HG02970 (cell line): ENCODE data around the gene HBP1.
"Not testable (repeated sequence)": the region's sequence is repeated elsewhere in the genome, so short reads cannot be mapped to it uniquely, and the experiment has no call there.

Source experiments
- ATAC-seq: cut with Tn5 transposase; IDR thresholded peaks from one replicate; pipeline ENCODE4 v1.9.1; 2021; ENCODE audit warnings: mild to moderate bottlenecking, moderate library complexity, moderate number of reproducible peaks; ENCODE audit not compliant: unreplicated experiment, low FRiP score

Gene HBP1

DNA sequence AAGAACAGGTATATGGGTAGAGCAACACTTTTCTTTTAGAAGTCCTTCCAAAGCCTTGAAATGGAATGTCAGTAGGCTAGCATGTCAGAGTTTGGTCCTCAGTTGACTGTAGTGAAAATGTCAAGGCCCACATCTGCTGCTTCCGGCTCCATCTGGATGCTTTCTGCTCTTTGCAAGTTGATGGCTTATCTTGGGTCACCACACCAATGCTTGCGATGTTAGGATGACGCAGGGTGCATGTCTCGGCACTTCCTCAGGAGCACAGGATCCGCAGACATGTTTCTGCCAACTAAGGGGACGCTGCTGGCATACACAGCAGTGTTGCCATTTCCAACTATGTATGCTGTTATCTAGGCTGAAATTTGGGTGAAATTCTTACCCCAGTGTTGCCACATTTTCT is 14.0 kb upstream of the HBP1 start:
- ATAC-seq, result no peak

DNA sequence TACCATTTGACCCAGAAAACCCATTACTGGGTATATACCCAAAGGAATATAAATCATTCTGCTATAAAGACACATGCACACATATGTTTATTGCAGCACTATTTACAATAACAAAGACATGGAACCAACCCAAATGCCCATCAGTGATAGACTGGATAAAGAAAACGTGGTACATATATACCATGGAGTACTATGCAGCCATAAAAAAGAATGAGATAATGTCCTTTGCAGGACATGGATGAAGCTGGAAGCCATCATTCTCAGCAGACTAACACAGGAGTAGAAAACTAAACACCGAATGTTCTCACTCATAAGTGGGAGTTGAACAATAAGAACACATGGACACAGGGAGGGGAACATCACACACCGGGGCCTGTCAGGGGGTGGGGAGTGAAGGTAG is 13.1 kb upstream of the HBP1 start:
- not testable (repeated sequence) for ATAC-seq

DNA sequence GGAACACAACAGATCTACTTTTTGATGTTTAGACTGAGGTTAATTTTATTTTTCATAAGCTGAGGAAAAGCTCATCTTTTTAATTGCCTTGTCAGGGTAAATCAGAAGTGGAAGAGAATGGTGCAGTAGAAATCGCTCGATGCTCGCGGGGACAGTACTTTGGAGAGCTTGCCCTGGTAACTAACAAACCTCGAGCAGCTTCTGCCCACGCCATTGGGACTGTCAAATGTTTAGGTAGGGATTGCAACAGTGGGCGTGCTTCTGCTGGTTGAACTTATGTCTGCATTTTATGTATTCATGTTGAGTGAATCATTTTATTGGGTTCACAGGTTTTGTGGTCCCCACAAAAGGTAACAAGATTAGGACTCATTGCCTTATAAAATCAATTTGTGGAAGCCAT is 11.7 kb upstream of the HBP1 start:
- no peak for ATAC-seq

DNA sequence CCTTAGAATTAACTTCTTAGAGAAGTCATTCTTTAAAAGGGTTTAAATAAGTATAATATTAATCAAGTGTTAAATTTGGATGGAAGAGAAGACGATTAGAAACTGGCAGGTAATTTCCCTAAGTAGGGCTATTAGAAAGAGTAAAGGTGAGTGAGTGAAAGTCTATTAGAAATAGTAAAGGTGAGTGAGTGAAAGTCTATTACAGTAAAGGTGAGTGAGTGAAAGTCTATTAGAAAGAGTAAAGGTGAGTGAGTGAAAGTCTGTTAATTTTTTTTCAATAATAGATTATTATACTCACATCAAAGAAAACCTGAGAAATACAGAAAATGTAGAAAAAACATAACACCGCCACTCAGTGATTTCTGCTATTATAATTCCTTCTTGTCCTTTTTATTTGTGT is 10.8 kb upstream of the HBP1 start:
- ATAC-seq, result no peak

DNA sequence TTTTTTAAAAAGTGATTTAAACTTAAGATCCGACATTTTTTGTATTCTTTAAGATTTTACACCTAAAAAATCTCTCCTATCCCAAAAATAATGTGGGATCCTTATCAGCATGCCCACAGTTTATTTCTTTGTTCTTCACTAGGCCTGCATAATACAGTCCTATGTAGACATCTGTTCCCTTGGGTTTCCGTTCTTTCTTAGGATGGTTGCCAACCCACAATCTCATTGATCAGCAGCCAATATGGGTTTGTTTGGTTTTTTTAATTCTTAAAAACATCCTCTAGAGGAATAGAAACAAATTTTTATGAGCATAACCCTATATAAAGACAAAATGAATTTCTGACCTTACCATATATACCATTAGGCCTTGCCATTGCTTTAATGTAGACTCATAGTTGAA is 8.4 kb upstream of the HBP1 start:
- no peak for ATAC-seq

DNA sequence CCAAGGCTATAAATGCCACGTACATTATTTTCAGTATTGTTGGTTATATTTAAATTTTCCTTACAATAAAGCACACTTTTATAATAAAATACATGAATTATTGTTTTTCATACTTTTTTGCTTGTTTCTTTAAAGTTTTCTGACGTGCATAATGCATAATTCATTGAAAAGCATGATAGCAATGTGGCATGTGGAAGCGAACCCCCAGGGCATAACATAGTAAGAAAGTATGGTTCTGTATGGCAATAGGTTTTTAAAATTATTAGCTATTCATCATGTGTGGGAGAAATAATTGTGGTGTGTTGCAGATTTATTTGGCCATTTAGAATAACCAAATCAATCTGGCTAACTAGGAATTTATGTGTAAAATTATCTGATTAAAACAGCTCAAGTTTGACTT is 7.4 kb upstream of the HBP1 start:
- no peak for ATAC-seq

DNA sequence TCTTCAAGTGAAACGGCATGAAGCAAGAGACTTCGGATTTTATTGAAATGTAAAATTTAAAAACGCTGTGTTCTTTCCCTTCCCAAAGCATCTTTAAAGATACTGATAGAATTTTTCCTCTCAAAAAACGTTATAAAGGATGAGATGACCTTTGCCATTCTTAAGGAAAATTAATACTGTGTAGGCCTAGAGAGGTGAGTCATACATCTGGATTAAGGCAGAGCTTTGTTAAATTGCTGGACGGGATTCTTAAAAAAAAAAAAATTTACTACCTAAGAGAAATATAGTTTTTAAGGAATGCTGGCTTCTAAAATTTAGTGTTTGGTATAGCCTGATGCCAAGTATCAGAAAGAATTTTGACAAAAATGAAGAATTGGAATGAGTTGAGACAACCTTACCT is 6.3 kb upstream of the HBP1 start:
- ATAC-seq, result no peak

DNA sequence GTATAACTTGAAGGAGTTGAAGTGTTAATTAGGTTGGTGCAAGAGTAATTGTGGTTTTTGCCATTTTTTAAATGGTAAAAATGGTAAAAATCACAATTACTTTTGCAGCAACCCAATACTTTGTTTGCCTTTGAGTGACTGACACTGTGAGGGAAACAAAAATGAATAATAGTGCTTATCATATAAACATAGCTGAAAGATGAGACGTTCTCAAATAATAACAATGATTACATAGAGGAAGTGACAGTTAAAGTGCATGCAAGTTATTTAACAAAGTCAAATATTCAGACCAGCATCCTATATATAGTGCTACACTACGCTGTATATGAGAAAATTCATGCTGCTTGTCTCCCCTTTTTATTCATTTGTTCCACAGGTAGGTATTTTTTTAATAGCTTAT is 4.7 kb upstream of the HBP1 start:
- no peak for ATAC-seq

DNA sequence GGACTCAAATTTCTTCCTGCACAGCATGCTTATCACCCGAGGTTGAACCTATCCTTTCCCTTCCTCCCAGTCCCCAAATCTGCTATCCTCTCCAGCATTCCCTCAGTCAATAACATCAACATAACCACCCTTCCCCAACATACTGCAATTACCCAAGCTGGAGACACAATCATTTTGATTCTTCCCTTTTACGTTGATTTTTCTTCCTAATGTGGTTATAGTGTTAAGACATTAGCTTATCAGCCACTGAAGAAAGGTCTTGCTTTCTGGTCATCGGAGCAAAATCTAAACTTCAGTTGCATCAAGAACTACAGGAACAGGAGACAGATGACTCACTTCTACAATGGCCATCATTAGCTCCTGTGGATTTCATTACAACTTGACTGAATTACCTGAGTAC is 3.5 kb upstream of the HBP1 start:
- no peak for ATAC-seq

DNA sequence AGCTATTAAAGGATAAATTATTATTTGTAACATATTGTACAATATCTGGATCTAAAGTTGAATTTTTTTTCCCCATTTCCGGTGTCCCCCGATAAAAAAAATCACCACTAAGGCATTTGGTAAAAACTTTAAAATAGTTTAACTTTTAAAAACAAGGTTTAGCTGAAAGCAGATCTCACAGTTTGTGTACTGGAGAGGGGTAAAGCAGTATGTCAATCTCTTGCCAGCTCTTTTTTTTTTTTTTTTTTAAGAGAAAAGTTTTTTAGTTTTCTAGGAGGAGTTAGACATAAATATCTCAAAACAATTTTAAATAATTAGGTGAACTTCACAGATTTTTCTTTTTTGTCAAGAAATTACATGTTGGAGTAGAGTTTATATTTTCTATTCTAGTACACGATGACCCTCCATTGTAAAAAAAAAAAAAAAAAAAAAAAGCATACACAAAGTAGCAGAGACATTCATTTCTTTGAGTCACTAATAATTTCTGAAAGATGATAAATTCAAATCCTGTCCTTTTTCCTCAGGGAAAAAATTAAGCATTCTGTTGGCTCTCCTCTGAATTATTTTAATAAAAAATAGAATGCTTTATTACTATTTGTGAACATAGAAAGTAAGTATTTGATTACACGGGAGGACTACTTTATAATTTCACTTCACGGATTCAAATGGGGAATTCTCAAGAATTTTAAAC is 1.9 kb upstream of the HBP1 start:
- ATAC-seq, result no peak

DNA sequence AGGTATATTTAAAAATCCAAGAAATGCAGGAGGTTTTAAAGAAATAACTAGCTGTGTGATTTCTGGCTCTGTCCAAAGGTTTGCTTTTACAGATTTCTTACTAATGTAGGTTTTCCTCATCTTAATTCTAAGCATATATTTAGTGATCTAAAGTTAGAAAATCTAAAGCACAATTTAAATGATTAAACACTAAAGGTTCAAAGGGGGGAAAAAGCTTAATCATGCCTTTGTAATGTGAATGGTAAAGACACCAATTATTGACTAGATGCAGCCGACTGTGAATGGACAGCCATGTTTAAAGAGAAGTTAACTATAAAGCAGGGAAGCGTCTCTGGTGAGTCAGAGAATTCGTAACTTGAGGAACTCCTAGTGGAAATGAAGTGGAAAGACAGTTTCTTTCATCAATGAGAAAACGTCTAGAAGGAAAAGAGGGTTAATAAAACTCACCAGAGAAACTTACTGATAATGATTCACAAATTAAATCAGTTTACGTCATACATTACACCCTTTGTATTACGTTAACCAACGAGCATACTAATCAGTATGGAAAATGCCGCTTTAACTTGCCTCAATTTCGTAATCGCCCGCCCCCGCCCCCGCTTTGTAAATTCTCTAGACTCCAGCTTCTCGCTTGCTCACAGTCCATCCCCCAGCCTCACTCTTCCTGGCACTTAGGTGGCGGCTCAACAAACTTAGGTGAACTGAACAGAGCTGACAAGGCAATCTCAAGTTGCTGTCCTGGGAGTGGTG is 1.1 kb upstream of the HBP1 start:
- ATAC-seq, result no peak

DNA sequence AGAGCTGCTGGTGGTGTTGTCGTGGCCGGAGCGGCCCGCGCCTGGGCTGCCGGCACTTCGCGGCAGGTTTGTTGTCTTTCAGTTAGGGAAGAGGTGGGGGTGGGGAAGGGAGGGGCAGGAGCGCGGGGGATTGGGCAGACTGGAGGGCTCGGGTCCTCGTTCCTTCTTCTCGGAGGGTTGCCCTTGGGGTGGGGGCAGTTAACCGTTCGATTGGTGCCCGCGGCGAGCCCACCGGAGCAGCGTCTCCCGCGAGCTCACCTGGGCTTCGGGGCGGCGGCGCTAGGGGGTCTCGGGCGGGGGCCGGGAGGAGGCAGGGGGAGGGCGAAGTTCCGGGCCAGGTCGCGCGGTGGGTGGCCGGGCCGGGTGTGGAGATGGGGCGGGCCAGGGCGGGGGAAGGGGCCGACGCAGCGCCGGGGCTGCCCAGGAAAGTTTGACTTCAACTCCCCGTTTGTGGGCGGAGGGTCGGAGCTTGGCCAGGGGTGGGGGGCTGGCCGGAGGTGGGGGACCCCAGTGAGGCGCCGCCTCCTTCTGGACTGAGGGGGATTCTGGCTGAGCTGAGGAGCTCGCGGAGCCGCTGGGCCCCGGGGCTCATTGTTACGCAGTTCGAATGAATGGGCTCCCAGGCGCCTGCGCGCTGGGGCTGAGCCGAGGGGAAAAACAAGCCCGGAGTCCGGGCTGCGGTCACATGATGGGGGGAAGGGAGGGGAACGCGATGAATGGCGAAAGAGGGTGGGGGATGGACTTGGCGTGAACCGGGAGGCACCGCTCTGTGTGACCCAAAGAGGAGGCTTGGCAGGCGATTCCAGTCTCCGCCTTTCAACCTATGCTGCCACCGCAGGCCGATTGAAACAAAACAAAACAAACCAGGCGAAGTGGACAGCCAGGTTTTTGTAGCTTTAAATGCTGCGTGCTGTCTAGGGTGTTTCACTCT is 582 bp downstream of the HBP1 start:
- ATAC-seq, result peak; percentile 29

DNA sequence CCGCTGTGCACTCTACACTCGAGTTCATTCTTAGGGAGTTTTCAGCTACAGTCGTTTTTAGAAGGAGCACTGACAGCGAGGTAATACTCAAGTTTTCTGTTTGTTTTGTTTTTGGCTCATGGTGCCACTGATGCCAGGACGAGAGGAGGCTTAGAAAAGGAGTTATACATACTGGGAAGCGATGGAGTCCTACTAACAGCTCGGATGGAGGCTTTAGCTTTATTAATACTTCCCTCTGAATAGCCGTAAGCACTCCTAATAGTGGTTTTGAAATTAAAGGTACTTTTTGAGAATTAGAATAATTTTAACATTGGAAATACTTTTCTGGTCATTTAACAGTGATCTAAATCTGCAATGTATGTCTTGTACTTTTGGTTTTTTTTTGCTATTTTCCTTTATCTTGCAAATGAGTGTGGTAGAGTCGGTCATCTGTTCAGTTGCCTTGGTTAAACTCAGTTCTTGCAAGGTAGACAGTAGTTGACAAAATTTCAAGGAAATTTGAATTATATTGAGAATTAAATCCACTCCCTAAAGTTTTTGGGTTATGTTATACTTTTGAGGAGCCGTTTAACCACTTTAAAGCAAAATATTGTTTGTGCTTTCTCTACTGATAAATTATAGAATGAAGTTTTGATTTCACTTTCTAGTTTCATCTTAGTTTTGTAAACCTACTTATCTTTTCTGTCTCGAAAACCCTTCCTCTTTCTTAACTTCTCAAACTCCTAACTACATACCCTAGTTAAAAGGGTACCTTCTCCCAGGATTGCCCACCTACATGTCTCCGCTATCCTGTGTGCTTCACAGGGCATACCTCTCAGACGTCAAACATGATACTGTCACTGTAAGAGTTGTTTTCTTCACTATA is 1.5 kb downstream of the HBP1 start:
- no peak for ATAC-seq

DNA sequence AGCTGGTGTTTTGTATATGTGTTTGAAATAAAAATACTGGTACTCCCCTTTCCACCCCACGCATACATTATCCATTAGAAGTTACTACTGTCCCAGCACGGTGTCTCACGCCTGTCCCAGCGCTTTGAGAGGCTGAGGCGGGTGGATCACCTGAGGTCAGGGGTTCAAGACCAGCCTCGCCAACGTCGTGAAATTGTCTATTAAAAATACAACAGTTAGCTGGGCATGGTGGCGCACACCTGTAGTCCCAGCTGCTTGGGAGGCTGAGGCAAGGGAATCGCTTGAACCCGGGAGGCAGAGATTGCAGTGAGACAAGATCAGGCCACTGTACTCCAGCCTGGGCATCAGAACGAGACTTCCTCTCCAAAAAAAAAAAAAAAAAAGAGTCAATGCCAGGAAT is 2.7 kb downstream of the HBP1 start:
- no peak for ATAC-seq

DNA sequence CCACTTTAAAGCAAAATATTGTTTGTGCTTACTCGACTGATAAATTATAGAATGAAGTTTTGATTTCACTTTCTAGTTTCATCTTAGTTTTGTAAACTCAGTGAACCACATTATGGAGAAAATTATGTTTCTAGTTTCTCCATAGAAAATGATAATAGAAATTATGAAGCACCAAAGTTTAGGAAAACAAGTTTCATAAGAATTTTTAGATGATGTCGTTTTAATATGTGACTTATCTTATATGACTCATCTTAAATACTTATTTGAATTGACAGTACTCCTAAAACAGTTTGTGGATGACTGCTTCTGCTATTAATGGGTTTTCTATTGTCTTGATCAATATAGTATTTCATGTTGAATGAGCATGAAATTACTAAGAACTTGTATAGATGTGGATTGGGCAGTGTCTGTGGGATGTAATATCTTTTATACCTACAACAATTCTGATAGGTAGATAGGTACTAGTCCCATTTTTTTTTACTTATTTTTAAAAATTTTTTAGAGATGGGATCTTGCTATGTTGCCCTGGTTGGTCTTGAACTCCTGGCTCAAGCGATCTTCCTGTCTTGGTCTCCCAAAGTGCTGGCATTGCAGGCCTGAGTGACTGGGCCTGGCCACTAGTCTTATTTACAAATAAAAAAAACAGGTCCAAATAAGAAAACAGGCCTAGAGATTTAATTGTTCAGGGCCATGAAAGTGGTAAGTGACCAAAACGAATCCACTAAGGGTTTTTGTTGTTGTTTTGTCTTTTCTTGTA is 3.7 kb downstream of the HBP1 start:
- no peak for ATAC-seq

DNA sequence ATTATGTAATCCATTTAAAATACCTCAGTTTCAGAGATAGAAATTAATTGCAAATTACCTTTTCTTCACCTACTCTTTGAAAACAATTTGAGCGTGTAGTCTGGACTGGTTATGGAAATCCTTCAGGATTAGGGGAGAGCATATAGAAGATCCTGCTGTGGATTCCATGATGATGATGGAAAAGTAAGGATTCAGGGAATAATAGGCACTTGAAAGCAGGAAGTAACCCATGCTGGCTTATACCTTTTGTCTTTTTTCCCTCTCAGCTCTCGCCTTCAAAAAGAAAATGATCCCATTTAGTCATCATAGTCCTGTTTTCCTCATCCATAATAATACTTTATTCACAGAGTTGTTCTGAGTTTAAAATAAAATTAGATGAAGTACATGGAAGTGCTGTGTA is 4.4 kb downstream of the HBP1 start:
- no peak for ATAC-seq

DNA sequence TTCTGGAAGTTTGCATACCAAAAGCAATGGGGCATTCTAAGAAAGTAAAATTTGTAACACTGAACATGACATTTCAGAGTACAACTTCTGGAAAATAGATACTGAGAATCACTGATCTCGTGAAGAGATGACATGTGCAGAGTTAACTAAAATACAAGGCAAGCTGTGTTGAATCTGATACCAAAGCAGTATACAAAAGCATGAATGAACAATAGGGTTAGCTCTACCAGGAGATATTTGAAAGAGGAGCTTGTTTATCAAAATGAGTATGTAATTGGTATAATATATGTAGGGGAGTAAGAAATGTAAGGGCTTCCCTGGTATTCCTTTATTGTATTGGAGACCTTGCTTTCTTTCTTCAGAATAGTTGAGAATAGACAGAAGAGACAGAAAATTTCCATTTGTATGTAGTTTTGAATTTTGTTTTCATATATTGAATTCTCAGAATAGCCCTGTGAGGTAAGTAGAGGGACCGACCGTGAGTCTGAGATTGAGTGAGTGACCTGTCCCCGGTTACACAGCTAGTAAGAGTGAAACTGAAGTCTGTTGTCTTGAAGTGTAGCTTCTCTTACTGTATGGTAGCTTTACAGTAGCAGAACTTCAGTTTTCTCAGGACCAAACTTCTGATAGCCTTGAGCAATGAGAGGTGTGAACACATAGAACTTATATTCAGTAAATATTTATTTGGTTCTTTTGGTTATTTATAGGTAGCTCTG is 5.0 kb downstream of the HBP1 start:
- no peak for ATAC-seq

DNA sequence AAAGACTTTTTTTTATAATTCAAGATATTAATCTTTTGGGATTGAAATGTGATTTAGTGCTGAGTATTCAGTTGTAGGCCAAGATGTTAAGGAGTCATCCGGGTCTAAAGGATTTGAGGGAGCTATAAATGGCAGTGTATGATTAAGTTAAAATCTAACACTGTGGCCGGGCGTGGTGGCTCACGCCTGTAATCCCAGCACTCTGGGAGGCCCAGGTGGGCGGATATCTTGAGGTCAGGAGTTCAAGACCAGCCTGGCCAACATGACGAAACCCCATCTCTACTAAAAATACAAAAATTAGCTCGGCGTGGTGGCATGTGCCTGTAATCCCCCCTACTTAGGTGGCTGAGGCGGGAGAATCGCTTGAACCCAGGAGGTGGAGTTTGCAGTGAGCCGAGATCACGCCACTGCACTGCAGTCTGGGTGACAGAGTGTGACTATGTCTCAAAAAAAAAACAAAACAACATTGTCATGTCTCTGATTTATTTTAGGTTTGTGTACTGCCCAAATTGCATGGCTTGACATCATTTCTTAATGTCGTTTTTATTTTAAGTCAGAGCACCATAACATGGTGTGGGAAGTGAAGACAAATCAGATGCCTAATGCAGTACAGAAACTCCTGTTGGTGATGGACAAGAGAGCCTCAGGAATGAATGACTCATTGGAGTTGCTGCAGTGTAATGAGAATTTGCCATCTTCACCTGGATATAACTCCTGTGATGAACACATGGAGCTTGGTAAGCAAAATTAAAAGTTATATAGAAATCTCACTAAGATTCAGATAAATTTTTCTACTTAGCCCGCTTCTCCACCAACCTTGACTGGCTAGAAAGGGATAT is 10.7 kb downstream of the HBP1 start:
- ATAC-seq, result no peak
